Peyer's patch (tissue), 4 donors: Measurements from ENCODE around the gene ZFP69B. TPM values are rescaled to one million over a fixed set of nuclear protein-coding genes. Genes with fewer than 3 reads are reported as not detected.

Experiments used
- DNase-seq, 3 donors: peaks; one replicate each; pipeline ENCODE4 v3.0.0-alpha.2; 2017 to 2019
- H3K27ac ChIP-seq, 4 donors: fragments of 200-600 bp; sonication (generic); one replicate each; pipeline ENCODE4 v1.5.1; 2016 to 2019
- H3K27me3 ChIP-seq, 2 donors: fragments of 200-600 bp; sonication (generic); one replicate each; pipeline ENCODE4 v1.5.1; 2019
- H3K36me3 ChIP-seq, 3 donors: fragments of 200-600 bp; sonication (generic); one replicate each; pipeline ENCODE4 v1.5.1; 2016 to 2019
- H3K4me1 ChIP-seq, 4 donors: fragments of 200-600 bp; sonication (generic); one replicate each; pipeline ENCODE4 v1.5.1; 2016 to 2019
- H3K4me3 ChIP-seq, 4 donors: fragments of 200-600 bp; sonication (generic); 1 replicate in 3 of 4; 2 replicates in 1 of 4; pipeline ENCODE4 v1.5.1; 2016 to 2019; ENCODE audit warnings: mild to moderate bottlenecking in 1 of 4
- H3K9me3 ChIP-seq, 4 donors: fragments of 200-600 bp; sonication (generic); one replicate each; pipeline ENCODE4 v1.5.1; 2016 to 2019; ENCODE audit warnings: mild to moderate bottlenecking in 1 of 4
- CTCF ChIP-seq, 6 experiments: fragments of 450-650 bp in 4 of 6; fragments of 200-600 bp in 2 of 6; sonication (generic) in 1 of 6; IDR thresholded peaks; one replicate each; pipeline ENCODE4 v1.5.1; 2017 to 2019; ENCODE audit warnings: antibody characterized with exemption in 6 of 6, mild to moderate bottlenecking in 3 of 6, moderate library complexity in 1 of 6
- POLR2A ChIP-seq, 2 donors: fragments of 450-650 bp; IDR thresholded peaks; one replicate each; pipeline ENCODE4 v1.5.1; 2017; ENCODE audit warnings: antibody characterized with exemption in 2 of 2, mild to moderate bottlenecking in 2 of 2, moderate library complexity in 2 of 2
- total RNA-seq, 4 donors: library from RNA; depleted of rRNA; stranded (reverse); fragments of >200 nt; gene quantifications; one replicate each; pipeline ENCODE4 v1.1.0, GENCODE V29; 2016

Gene ZFP69B
- total RNA-seq, 4 donors from 2014 or later = 0.88 to 5.8 (median 2.3) TPM

- Histone ChIP-seq H3K9me3 (no peaks in the 10 kb centered on the region), H3K27me3 (no peaks in the 10 kb centered on the region), H3K27ac (no peak overlapping the region), H3K4me1 (no peaks in the 10 kb centered on the region), H3K36me3 (peaks cover 0 to 22% (median 0%) of the 10 kb centered on the region in 3 donors), H3K4me3 (no peak overlapping the region)
- no peak for DNase-seq
- TF ChIP-seq POLR2A (IDR thresholded peaks at IDR 0.05) (no peak), CTCF (IDR thresholded peaks at IDR 0.05) (no peak)
Observed at GRCh38 chr1:40425198-40425597, 25.1 kb upstream of the ZFP69B start.

GRCh38 chr1:40431385-40431784 lies 18.9 kb upstream of the ZFP69B start:
- Histone ChIP-seq H3K9me3 (no peaks in the 10 kb centered on the region), H3K27ac (no peak overlapping the region), H3K27me3 (no peaks in the 10 kb centered on the region), H3K36me3 (no peaks in the 10 kb centered on the region), H3K4me3 (no peak overlapping the region), H3K4me1 (no peaks in the 10 kb centered on the region)
- TF ChIP-seq POLR2A (IDR thresholded peaks at IDR 0.05) (no peak), CTCF (IDR thresholded peaks at IDR 0.05) (no peak)
- DNase-seq = no peak

DNA sequence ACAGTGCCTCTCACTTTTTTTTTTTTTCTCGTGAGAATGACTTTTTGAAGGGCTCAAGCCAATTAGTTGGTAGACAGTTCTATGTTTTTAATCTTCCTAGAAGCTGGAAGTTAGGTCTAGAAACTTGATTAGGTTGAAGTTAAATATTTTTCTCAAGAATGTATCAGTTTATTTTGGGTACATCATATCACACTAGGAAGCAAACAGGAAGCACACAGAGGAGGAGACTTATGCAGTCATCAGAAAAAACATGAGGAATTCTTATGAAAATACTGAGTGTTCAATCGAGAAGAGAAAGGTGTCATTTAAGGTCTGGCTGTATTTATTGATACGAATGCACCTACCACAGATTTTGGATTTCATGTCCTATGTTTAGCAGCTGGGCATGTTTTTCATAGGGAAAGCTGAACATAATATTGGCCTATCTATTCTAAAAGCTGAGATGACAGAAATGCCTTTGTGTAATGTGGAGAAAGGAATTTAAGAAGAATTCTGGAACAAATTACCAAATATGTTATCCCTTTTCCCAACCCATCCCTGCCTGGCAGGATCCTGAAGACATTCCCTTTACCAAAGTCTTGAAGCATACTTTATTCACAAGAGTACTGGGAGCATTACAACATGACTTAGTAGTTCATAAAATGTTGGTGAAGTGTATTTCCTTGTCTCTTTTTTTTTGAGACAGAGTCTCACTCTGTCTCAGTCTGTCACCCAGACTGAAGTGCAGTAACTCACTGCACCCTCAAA lies 17.5 kb upstream of the ZFP69B start:
- H3K27ac ChIP-seq = no peak overlapping the region
- H3K36me3 ChIP-seq = no peaks in the 10 kb centered on the region
- no peaks in the 10 kb centered on the region for H3K9me3 ChIP-seq
- no peak for DNase-seq
- TF ChIP-seq POLR2A (IDR thresholded peaks at IDR 0.05) = no peak
- TF ChIP-seq CTCF (IDR thresholded peaks at IDR 0.05) = no peak
- H3K27me3 ChIP-seq = no peaks in the 10 kb centered on the region
- H3K4me3 ChIP-seq = no peak overlapping the region
- H3K4me1 ChIP-seq = no peaks in the 10 kb centered on the region

- Histone ChIP-seq H3K4me3 (no peak overlapping the region), H3K4me1 (no peaks in the 10 kb centered on the region), H3K9me3 (no peaks in the 10 kb centered on the region), H3K27ac (no peak overlapping the region), H3K36me3 (no peaks in the 10 kb centered on the region), H3K27me3 (no peaks in the 10 kb centered on the region)
- TF ChIP-seq POLR2A (IDR thresholded peaks at IDR 0.05) = no peak
- TF ChIP-seq CTCF (IDR thresholded peaks at IDR 0.05) = no peak
- DNase-seq = no peak
Observed at GRCh38 chr1:40435471-40435870, 14.8 kb upstream of the ZFP69B start.

GRCh38 chr1:40435876-40436275 lies 14.4 kb upstream of the ZFP69B start:
- Histone ChIP-seq H3K27ac (no peak overlapping the region), H3K27me3 (no peaks in the 10 kb centered on the region), H3K9me3 (no peaks in the 10 kb centered on the region), H3K4me3 (no peak overlapping the region), H3K36me3 (no peaks in the 10 kb centered on the region), H3K4me1 (no peaks in the 10 kb centered on the region)
- no peak for DNase-seq
- TF ChIP-seq CTCF (IDR thresholded peaks at IDR 0.05) (no peak), POLR2A (IDR thresholded peaks at IDR 0.05) (no peak)
